GM18909 (cell line): Measurements from ENCODE around the gene DNHD1.

Experiments
- ATAC-seq: cut with Tn5 transposase; IDR thresholded peaks from one replicate; pipeline ENCODE4 v1.9.1; 2021; ENCODE audit warnings: mild to moderate bottlenecking; ENCODE audit not compliant: unreplicated experiment, poor library complexity

Gene DNHD1

DNA sequence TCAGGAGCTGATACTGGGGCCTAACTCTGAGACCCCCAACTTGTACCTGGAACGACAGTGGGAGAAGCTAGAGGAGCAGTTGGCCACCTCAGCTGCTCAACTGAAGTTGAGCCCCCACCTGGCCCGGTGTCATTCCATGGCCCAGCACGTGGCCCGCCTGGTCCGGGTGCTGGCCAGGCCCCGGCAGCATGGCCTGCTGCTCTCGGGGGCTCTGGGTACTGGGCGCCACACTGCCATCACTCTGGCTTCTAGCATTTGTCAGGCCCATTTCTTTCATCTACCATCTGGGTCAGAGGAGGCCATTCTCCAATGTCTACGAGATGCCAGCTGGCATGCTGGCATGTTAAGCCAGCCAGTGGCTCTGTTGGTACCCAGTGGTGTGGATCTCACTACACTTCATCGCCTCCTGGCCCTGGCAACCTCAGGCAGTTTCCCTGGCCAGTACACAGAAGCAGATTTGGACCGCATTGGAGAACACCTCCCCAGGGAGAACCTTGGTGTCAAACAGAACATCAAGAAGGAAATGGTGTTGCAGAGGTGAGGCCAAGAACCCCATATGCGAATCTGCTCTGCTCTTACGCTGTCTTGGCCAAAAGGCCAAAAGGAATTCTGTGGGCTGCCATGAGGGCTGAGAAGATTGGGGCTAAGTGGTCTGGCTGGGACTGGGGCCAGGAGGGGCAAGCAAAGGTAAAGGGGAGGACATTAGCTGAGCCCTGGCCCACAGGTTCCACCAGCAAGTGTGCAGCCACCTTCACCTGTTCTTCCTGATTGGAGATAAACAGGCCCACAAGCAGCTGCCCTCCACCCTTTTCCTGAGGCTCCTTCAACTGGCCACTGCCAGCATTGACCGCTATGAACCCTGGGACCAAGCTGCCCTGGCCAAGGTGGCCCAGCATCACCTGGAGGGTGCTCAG is 60.9 kb downstream of the DNHD1 start:
- no peak for ATAC-seq

- no peak for ATAC-seq
Observed at GRCh38 chr11:6559369-6559768, 62.3 kb downstream of the DNHD1 start.

DNA sequence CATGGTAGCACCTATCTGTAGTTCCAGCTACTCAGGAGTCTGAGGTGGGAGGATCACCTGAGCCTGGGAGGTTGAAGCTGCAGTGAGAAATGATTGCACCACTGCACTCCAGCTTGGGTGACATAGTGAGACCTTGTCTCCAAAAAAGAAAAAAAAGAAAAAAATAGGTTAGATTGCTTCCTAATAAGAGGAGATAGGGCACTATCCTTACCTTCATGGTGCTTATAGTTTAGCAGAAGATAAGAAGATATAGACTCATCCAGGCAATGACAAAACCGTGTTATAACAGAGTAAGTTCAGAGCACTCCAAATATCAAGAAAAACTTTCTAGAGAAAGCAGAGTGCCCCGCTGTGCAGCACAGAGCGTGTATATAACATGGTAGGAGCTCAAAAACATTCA is 64.2 kb downstream of the DNHD1 start:
- no peak for ATAC-seq

- no peak for ATAC-seq
Observed at GRCh38 chr11:6563121-6563619, 66.1 kb downstream of the DNHD1 start.

DNA sequence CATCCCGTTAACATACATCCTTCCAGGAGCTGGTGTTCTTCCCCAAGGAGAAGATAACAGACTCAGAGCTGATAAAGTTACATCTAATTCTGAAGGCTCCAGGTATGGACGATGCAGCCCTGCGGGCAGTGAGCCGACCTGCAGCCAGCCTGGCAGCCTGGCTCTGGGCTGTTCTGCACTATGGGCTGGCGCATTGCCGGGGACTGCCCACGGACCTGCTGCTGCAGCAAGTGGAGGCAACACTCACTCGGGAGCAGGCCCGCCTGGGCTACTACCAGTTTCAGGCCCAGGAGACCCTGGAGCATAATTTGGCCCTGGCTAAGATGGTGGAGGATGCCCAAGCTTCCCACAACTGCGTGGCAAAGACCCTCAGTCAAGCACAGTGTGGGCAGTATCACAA is 66.6 kb downstream of the DNHD1 start:
- ATAC-seq: no peak

- no peak for ATAC-seq
Observed at GRCh38 chr11:6565325-6565724, 68.2 kb downstream of the DNHD1 start.

DNA sequence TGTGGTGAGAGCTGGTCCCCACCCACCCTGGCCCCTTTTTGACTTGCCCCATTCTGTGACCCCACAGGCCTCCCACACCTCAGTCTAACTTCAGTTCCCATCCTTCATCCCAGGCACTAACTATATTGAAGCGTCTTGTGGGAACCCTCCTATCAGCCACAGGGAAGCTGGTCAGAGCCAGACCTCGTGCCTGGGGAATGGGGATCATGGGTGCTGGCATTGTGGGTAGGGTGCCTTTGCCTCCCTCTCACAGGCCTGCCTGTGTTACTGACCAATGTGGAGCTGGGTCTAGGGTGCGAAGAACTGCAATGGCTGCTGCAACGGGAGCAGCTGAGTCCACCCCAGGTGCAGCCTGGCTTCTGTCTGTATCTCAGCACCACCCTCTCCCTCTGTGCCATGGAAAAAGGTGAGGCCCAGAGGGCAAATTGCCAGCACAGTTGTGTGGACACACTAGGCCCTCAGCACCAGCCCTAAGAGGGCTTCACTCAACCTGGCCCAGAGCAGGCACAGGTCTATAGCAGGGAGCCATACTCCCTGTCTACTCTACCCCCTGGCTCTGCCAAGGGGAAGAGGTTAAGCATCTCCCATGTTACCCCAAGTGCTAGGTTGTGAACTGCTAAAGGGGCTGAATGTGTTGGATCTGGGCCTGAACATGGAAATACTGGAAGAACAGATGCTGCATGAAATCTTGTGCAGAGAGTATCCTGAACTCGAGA is 69.1 kb downstream of the DNHD1 start:
- ATAC-seq: no peak

GRCh38 chr11:6566704-6567370 is 69.8 kb downstream of the DNHD1 start:
- no peak for ATAC-seq

DNA sequence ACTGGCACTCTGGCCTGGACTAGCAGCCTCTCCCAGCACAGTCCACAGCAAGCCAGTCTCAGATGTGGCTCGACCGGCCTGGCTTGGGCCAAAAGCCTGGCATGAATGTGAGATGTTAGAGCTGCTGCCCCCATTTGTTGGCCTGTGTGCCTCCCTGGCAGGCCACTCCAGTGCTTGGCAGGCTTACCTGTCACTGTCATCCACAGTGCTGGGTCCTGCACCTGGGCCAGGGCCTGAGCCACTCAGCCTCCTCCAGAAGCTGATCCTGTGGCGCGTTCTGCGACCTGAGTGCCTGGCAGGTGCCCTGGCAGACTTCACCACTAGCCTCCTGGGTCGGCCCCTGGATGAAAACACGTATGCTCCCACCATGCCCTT is 70.3 kb downstream of the DNHD1 start:
- no peak for ATAC-seq

GRCh38 chr11:6568191-6568918 is 71.3 kb downstream of the DNHD1 start:
- no peak for ATAC-seq

GRCh38 chr11:6569706-6570105 is 72.6 kb downstream of the DNHD1 start:
- ATAC-seq: no peak

DNA sequence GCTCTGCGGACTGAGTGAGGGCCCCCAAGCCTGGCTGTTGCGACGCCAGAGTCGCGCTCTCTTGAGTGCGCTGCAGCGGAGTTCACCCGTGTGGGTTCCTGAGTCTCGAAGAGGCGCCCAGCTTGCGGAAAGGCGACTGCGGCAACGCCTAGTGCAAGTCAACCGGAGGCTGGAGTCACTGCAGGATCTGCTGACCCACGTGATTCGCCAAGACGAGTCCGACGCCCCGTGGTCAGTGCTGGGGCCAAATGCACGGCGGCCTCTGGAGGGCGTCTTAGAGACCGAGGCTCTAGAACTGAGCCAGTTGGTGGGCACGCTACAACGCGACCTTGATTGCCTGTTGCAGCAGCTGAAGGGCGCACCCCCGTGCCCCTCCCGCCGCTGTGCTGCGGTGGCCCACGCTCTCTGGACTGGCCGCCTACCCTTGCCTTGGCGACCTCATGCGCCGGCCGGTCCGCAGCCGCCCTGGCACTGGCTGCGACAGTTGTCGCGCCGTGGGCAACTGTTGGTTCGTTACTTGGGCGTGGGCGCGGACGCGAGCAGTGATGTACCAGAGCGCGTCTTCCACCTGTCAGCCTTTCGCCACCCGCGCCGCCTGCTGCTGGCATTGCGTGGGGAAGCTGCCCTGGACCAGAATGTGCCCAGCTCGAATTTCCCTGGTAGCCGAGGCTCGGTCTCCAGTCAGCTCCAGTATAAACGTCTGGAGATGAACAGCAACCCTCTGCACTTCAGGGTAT is 73.8 kb downstream of the DNHD1 start:
- no peak for ATAC-seq

DNA sequence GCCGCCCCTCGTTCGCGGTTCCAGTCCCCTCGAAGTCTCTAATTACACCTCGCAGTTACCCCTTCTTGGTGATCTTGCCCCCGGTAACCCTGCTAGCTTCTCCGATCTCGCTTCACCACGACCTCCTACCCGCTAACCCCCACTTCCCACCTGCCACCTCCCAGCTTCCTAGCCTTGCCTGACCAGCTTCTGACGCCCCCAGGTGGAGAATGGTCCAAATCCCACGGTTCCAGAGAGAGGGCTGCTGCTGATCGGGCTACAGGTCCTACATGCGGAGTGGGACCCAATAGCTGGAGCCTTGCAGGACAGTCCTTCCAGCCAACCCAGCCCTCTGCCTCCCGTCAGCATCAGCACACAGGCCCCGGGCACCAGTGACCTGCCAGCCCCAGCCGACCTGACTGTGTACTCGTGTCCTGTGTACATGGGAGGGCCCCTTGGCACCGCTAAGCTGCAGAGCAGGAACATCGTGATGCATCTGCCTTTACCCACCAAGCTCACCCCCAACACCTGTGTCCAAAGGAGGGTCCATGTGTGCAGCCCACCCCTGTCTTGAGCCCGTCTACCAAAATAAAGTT is 74.4 kb downstream of the DNHD1 start:
- no peak for ATAC-seq

GRCh38 chr11:6572215-6572614 is 75.1 kb downstream of the DNHD1 start:
- ATAC-seq: no peak

GRCh38 chr11:6574816-6575715 is 78.0 kb downstream of the DNHD1 start:
- ATAC-seq: no peak

GRCh38 chr11:6576471-6577373 is 79.6 kb downstream of the DNHD1 start:
- ATAC-seq: no peak

DNA sequence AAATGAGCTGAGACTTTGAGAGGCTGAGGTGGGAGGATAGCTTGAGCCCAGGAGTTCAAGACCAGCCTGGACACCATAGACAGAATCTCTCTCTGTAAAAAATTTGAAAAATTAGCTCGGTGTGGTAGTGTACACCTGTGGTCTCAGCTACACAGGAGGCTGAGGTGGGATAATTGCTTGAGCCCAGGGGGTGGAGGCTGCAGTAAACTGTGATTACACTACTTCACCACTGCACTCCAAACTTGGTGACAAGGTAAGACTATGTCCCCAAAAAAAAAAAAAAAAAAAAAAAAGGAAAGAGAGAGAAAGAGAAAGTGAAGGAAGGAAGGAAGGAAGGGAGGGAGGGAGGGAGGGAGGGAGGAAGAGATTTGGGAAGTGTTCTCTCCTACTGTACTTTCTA is 81.1 kb downstream of the DNHD1 start:
- ATAC-seq: no peak
